Caco-2 (cell line): ENCODE measurements around the gene PMM1. TPM values are rescaled to one million over a fixed set of nuclear protein-coding genes. Genes with fewer than 3 reads are reported as not detected.

Experiments
- BruUV-seq: library from RNA; stranded (reverse); fragments of 400-500 nt; replicated peaks from 2 replicates; lab custom pipeline; 2021; lab: Mats Ljungman, UMichigan
- CTCF ChIA-PET: fragments of 300-600 bp; sonication (Branson Sonifier 250); formaldehyde crosslinking; loops from one replicate; lab custom pipeline; 2022; ENCODE audit warnings: antibody characterized with exemption; lab: Charles Lee
- POLR2A ChIA-PET: fragments of 300-600 bp; sonication (Branson Sonifier 250); formaldehyde crosslinking; loops from one replicate; lab custom pipeline; 2022; ENCODE audit warnings: antibody characterized with exemption; lab: Charles Lee
- DNase-seq, 2 experiments: peaks; one replicate each; pipeline versions ENCODE4 v3.0.0 to v3.0.0-alpha.2; 2020 to 2022
- H3K27me3 ChIP-seq: replicated peaks from 2 replicates; pipeline ENCODE4 v1.6.0; 2011; ENCODE audit warnings: low read length; ENCODE audit not compliant: control insufficient read depth, insufficient read depth
- H3K36me3 ChIP-seq: 2 replicates; pipeline ENCODE4 v1.5.1; 2011; ENCODE audit warnings: low read length; ENCODE audit not compliant: control insufficient read depth, insufficient read depth
- H3K4me1 ChIP-seq: fragments of 250-450 bp; sonication (Bioruptor Pico); 2 replicates; pipeline ENCODE4 v1.5.1; 2020; ENCODE audit warnings: mild to moderate bottlenecking
- H3K4me3 ChIP-seq: 2 replicates; pipeline ENCODE4 v1.5.1; 2011; ENCODE audit warnings: low read depth, mild to moderate bottlenecking, control low read depth, low read length
- H3K9me3 ChIP-seq: fragments of 250-450 bp; sonication (Bioruptor Pico); 2 replicates; pipeline ENCODE4 v1.5.1; 2020; ENCODE audit warnings: mild to moderate bottlenecking, moderate library complexity
- H3K27ac Mint-ChIP-seq: one replicate; pipeline ENCODE4 v1.8.0; 2022; ENCODE audit warnings: mixed read lengths; ENCODE audit not compliant: unreplicated experiment
- H3K27me3 Mint-ChIP-seq: one replicate; pipeline ENCODE4 v1.8.0; 2022; ENCODE audit warnings: mixed read lengths; ENCODE audit not compliant: insufficient read depth, unreplicated experiment
- H3K36me3 Mint-ChIP-seq: one replicate; pipeline ENCODE4 v1.8.0; 2022; ENCODE audit warnings: mild to moderate bottlenecking, mixed read lengths; ENCODE audit not compliant: insufficient read depth, unreplicated experiment
- H3K4me1 Mint-ChIP-seq: one replicate; pipeline ENCODE4 v1.8.0; 2022; ENCODE audit warnings: low read depth, mixed read lengths; ENCODE audit not compliant: unreplicated experiment
- H3K4me3 Mint-ChIP-seq: one replicate; pipeline ENCODE4 v1.8.0; 2022; ENCODE audit warnings: mild to moderate bottlenecking, moderate library complexity, mixed read lengths; ENCODE audit not compliant: unreplicated experiment
- H3K9me3 Mint-ChIP-seq: one replicate; pipeline ENCODE4 v1.8.0; 2022; ENCODE audit warnings: mixed read lengths; ENCODE audit not compliant: unreplicated experiment
- CTCF ChIP-seq, 2 experiments: fragments of 200-600 bp in 1 of 2; IDR thresholded peaks; 1 replicate in 1 of 2; 2 replicates in 1 of 2; pipeline versions ENCODE4 v1.5.1 to v1.8.0; 2011 to 2022; ENCODE audit warnings: antibody characterized with exemption in 1 of 2, control low read depth in 1 of 2, inconsistent platforms in 1 of 2, low read depth in 1 of 2, low read length in 1 of 2, mild to moderate bottlenecking in 1 of 2, moderate library complexity in 1 of 2; ENCODE audit not compliant: insufficient read depth in 1 of 2, severe bottlenecking in 1 of 2, unreplicated experiment in 1 of 2
- intact Hi-C: fragments of 100-400 bp; cut with micrococcal nuclease; formaldehyde crosslinking; loops from one replicate; pipeline ENCODE4 v1.10.0; 2022; ENCODE audit not compliant: unreplicated experiment
- total RNA-seq: library from RNA; stranded (reverse); gene quantifications from 2 replicates; pipeline ENCODE4 v1.2.3, GENCODE V29; 2022

The PMM1 gene
- total RNA-seq, 1 experiment from 2014 or later, result 29.6 TPM

GRCh38 chr22:41613456-41613855, 23.8 kb upstream of the PMM1 start:
- CTCF ChIA-PET, result no interaction called here
- Mint-ChIP-seq H3K4me3 (no peak overlapping the region), H3K36me3 (peaks cover 14% of the 10 kb centered on the region), H3K27ac (no peak overlapping the region), H3K4me1 (no peaks in the 10 kb centered on the region), H3K9me3 (no peaks in the 10 kb centered on the region), H3K27me3 (no peaks in the 10 kb centered on the region)
- BruUV-seq, result no TSS peak
- peaks cover under 1% of the 10 kb centered on the region; the same call in 1 of the 2 replicates for H3K4me1 ChIP-seq
- no peaks in the 10 kb centered on the region for H3K9me3 ChIP-seq
- POLR2A ChIA-PET, result no interaction called here
- no peak for DNase-seq
- no peak for TF ChIP-seq CTCF (IDR thresholded peaks at IDR 0.05; ENCODE audit: insufficient read depth in 1 of 2, low read depth in 1 of 2, low read length in 1 of 2, severe bottlenecking in 1 of 2, unreplicated experiment in 1 of 2)
- H3K4me3 ChIP-seq, result no peak overlapping the region
- intact Hi-C loops, result no loop called here
- H3K27me3 ChIP-seq, result no peaks in the 10 kb centered on the region
- no peaks in the 10 kb centered on the region; the same call in 1 of the 2 replicates for H3K36me3 ChIP-seq

GRCh38 chr22:41612603-41613306, 23.1 kb upstream of the PMM1 start:
- no peak overlapping the region for H3K4me3 Mint-ChIP-seq
- no peaks in the 10 kb centered on the region for H3K4me1 Mint-ChIP-seq
- CTCF ChIA-PET, result no interaction called here
- Histone ChIP-seq H3K9me3 (no peaks in the 10 kb centered on the region), H3K36me3 (no peaks in the 10 kb centered on the region; the same call in 1 of the 2 replicates), H3K4me1 (no peaks in the 10 kb centered on the region), H3K27me3 (no peaks in the 10 kb centered on the region), H3K4me3 (no peak overlapping the region)
- POLR2A ChIA-PET, result no interaction called here
- no TSS peak for BruUV-seq
- H3K27ac Mint-ChIP-seq, result no peak overlapping the region
- H3K9me3 Mint-ChIP-seq, result no peaks in the 10 kb centered on the region
- H3K27me3 Mint-ChIP-seq, result no peaks in the 10 kb centered on the region
- intact Hi-C loops, result no loop called here
- TF ChIP-seq CTCF (IDR thresholded peaks at IDR 0.05; ENCODE audit: insufficient read depth in 1 of 2, low read depth in 1 of 2, low read length in 1 of 2, severe bottlenecking in 1 of 2, unreplicated experiment in 1 of 2), result no peak
- no peak for DNase-seq
- H3K36me3 Mint-ChIP-seq, result peaks cover 14% of the 10 kb centered on the region

- ChIA-PET CTCF (interaction anchor here (0.7 kb wide), 1 partner anchor 31 kb away, joined by 3 read pairs; no protein-coding TSS in a partner anchor), POLR2A (no interaction called here)
- no peaks in the 10 kb centered on the region for H3K27me3 Mint-ChIP-seq
- H3K4me3 Mint-ChIP-seq, result no peak overlapping the region
- H3K9me3 Mint-ChIP-seq, result no peaks in the 10 kb centered on the region
- H3K27ac Mint-ChIP-seq, result no peak overlapping the region
- Histone ChIP-seq H3K27me3 (no peaks in the 10 kb centered on the region), H3K4me1 (no peaks in the 10 kb centered on the region), H3K36me3 (peaks cover 2% of the 10 kb centered on the region; the same call in 1 of the 2 replicates), H3K9me3 (no peaks in the 10 kb centered on the region), H3K4me3 (no peak overlapping the region)
- no peak for TF ChIP-seq CTCF (IDR thresholded peaks at IDR 0.05; ENCODE audit: insufficient read depth in 1 of 2, low read depth in 1 of 2, low read length in 1 of 2, severe bottlenecking in 1 of 2, unreplicated experiment in 1 of 2)
- DNase-seq, result no peak
- H3K4me1 Mint-ChIP-seq, result no peaks in the 10 kb centered on the region
- intact Hi-C loops, result no loop called here
- H3K36me3 Mint-ChIP-seq, result peaks cover 28% of the 10 kb centered on the region
- BruUV-seq, result no TSS peak
Measured at GRCh38 chr22:41608386-41608785, 18.7 kb upstream of the PMM1 start.
